ENCODE results near the gene HERC4.

- TF ChIP-seq CTCF (IDR thresholded peaks at IDR 0.05 in 2 of 3, conservative IDR thresholded peaks at IDR 0.05 in 1 of 3; ENCODE audit: borderline replicate concordance in 1 of 3, insufficient read depth in 1 of 3, low read depth in 2 of 3, low read length in 2 of 3), result no peak
- TF ChIP-seq MAX (IDR thresholded peaks at IDR 0.05), result no peak
- TF ChIP-seq POLR2AphosphoS5 (IDR thresholded peaks at IDR 0.05; ENCODE audit: low read depth, low read length), result no peak
- no peak for TF ChIP-seq EZH2 (IDR thresholded peaks at IDR 0.05)
- no peak for TF ChIP-seq EZH2phosphoT487 (IDR thresholded peaks at IDR 0.05; ENCODE audit: borderline replicate concordance)
- no peak for TF ChIP-seq SRF (IDR thresholded peaks at IDR 0.05; ENCODE audit: low read depth)
Observed at GRCh38 chr10:68001539-68001938, 73.5 kb downstream of the HERC4 start.
